CD4-positive, alpha-beta T cell (primary cell): ENCODE data around the gene LRRN3. TPM values are rescaled to one million over a fixed set of nuclear protein-coding genes. Genes with fewer than 3 reads are reported as not detected.

Experiments
- ATAC-seq: fragments of 200-7000 bp; cut with Tn5 transposase; one replicate; pipeline ENCODE4 v1.10.0; 2022; ENCODE audit warnings: mild to moderate bottlenecking; ENCODE audit not compliant: poor library complexity
- CTCF ChIA-PET: fragments of 350-600 bp; sonication (Branson Sonifier 250); formaldehyde crosslinking; loops from one replicate; lab custom pipeline; 2021; ENCODE audit warnings: antibody characterized with exemption, inconsistent platforms; lab: Charles Lee
- POLR2A ChIA-PET: fragments of 350-600 bp; sonication (Branson Sonifier 250); formaldehyde crosslinking; loops from one replicate; lab custom pipeline; 2021; ENCODE audit warnings: antibody characterized with exemption, inconsistent platforms; lab: Charles Lee
- DNase-seq, 14 experiments: peaks; one replicate each; pipeline ENCODE4 v3.0.0-alpha.2; 2013 to 2020; ENCODE audit warnings: mixed read lengths in 2 of 14
- H3K27ac ChIP-seq, 2 donors: one replicate each; pipeline versions ENCODE4 v1.5.1 to v1.7.0; 2013; ENCODE audit warnings: low read length in 2 of 2, low read depth in 1 of 2, mild to moderate bottlenecking in 1 of 2
- H3K27me3 ChIP-seq, 2 experiments: 1 replicate in 1 of 2; 2 replicates in 1 of 2; pipeline versions ENCODE4 v1.6.1 to v1.7.0; 2013; ENCODE audit warnings: low read length in 2 of 2, control low read depth in 1 of 2, mild to moderate bottlenecking in 1 of 2, moderate library complexity in 1 of 2; ENCODE audit not compliant: insufficient read depth in 2 of 2, control insufficient read depth in 1 of 2
- H3K36me3 ChIP-seq: one replicate; pipeline ENCODE4 v1.6.1; 2013; ENCODE audit warnings: low read length, control low read depth; ENCODE audit not compliant: insufficient read depth
- H3K4me1 ChIP-seq: one replicate; pipeline ENCODE4 v1.6.1; 2013; ENCODE audit warnings: low read length, control low read depth; ENCODE audit not compliant: insufficient read depth
- H3K4me3 ChIP-seq: one replicate; pipeline ENCODE4 v1.5.1; 2013; ENCODE audit warnings: mild to moderate bottlenecking, low read length, moderate library complexity
- H3K9me3 ChIP-seq, 2 experiments: 1 replicate in 1 of 2; 2 replicates in 1 of 2; pipeline versions ENCODE4 v1.6.1 to v1.7.0; 2013; ENCODE audit warnings: low read length in 2 of 2, mild to moderate bottlenecking in 2 of 2, control low read depth in 1 of 2, moderate library complexity in 1 of 2; ENCODE audit not compliant: control insufficient read depth in 1 of 2, insufficient read depth in 1 of 2
- H3K27ac Mint-ChIP-seq: one replicate; pipeline ENCODE4 v1.8.0; 2020; ENCODE audit warnings: mixed read lengths
- H3K27me3 Mint-ChIP-seq: one replicate; pipeline ENCODE4 v1.8.0; 2021; ENCODE audit warnings: mixed read lengths
- H3K36me3 Mint-ChIP-seq: one replicate; pipeline ENCODE4 v1.8.0; 2021; ENCODE audit warnings: low read depth, mixed read lengths
- H3K4me1 Mint-ChIP-seq: one replicate; pipeline ENCODE4 v1.8.0; 2021; ENCODE audit warnings: low read depth, mixed read lengths
- H3K4me3 Mint-ChIP-seq: one replicate; pipeline ENCODE4 v1.8.0; 2020; ENCODE audit warnings: mild to moderate bottlenecking, mixed read lengths
- H3K9me3 Mint-ChIP-seq: one replicate; pipeline ENCODE4 v1.8.0; 2020; ENCODE audit warnings: mixed read lengths
- CTCF ChIP-seq: fragments of 200-600 bp; IDR thresholded peaks from one replicate; pipeline ENCODE4 v1.8.0; 2022; ENCODE audit warnings: antibody characterized with exemption, mild to moderate bottlenecking
- intact Hi-C, 2 experiments: fragments of 100-400 bp; cut with DNase I in 1 of 2; cut with micrococcal nuclease in 1 of 2; formaldehyde crosslinking; loops; one replicate each; pipeline versions ENCODE4 v1.15.1 to v1.9.0; 2023 to 2025; cut with DNase I, micrococcal nuclease
- total RNA-seq, 174 experiments: library from RNA in 2 of 174; stranded (reverse) in 2 of 174; gene quantifications; one replicate each; pipeline ENCODE4 v1.2.3 and lab custom pipeline; 2021 to 2026

LRRN3 gene
- total RNA-seq, 2 experiments from 2014 or later = 3.8 to 6.0 TPM

- DNase-seq = peak in 3 of 14 experiments; percentile 44 to 72 (median 68)
- H3K36me3 Mint-ChIP-seq = peaks cover 4% of the 10 kb centered on the region
- no peak overlapping the region for H3K4me3 ChIP-seq
- no peaks in the 10 kb centered on the region for H3K27me3 ChIP-seq
- no peaks in the 10 kb centered on the region for H3K9me3 Mint-ChIP-seq
- ChIA-PET CTCF (interaction anchor here (0.7 to 1.6 kb wide), 5 partner anchors 9 to 367 kb away, joined by 3 to 7 read pairs (median 4); no protein-coding TSS in a partner anchor), POLR2A (interaction anchor here (0.7 to 0.9 kb wide), 3 partner anchors 8 to 209 kb away, joined by 3 read pairs; no protein-coding TSS in a partner anchor)
- no peak overlapping the region for H3K27ac ChIP-seq
- H3K4me1 Mint-ChIP-seq = peaks cover 68% of the 10 kb centered on the region
- peak; percentile 58 for ATAC-seq
- H3K9me3 ChIP-seq = no peaks in the 10 kb centered on the region
- H3K27ac Mint-ChIP-seq = peak overlapping the region; percentile 82
- intact Hi-C loops = loop anchor here (5.0 to 10.0 kb wide), 3 partner anchors 218 to 995 kb away; no protein-coding TSS in a partner anchor
- peak; percentile 77 for TF ChIP-seq CTCF
- no peaks in the 10 kb centered on the region for H3K36me3 ChIP-seq
- H3K27me3 Mint-ChIP-seq = no peaks in the 10 kb centered on the region
- H3K4me1 ChIP-seq = no peaks in the 10 kb centered on the region
- peak overlapping the region; percentile 92 for H3K4me3 Mint-ChIP-seq
Observed at GRCh38 chr7:111089822-111090426, 1.0 kb upstream of the LRRN3 start.

- Histone ChIP-seq H3K4me3 (peak overlapping the region; percentile 64), H3K27me3 (no peaks in the 10 kb centered on the region), H3K4me1 (no peaks in the 10 kb centered on the region), H3K27ac (peak overlapping the region; percentile 19 to 40), H3K9me3 (no peaks in the 10 kb centered on the region), H3K36me3 (no peaks in the 10 kb centered on the region)
- H3K27me3 Mint-ChIP-seq = no peaks in the 10 kb centered on the region
- TF ChIP-seq CTCF = no peak
- peaks cover 8% of the 10 kb centered on the region for H3K36me3 Mint-ChIP-seq
- intact Hi-C loops = loop anchor here (5.0 to 10.0 kb wide), 3 partner anchors 219 to 997 kb away; no protein-coding TSS in a partner anchor
- ChIA-PET CTCF (interaction anchor here (1.6 to 2.1 kb wide), 2 partner anchors 8 to 49 kb away, joined by 5 read pairs; no protein-coding TSS in a partner anchor), POLR2A (interaction anchor here (0.9 to 2.5 kb wide), 8 partner anchors 8 to 82 kb away, joined by 3 to 42 read pairs (median 4); no protein-coding TSS in a partner anchor)
- peak overlapping the region; percentile 82 for H3K27ac Mint-ChIP-seq
- no peak for DNase-seq
- peak; percentile 25 for ATAC-seq
- peaks cover 70% of the 10 kb centered on the region for H3K4me1 Mint-ChIP-seq
- peak overlapping the region; percentile 92 for H3K4me3 Mint-ChIP-seq
- no peaks in the 10 kb centered on the region for H3K9me3 Mint-ChIP-seq
Observed at GRCh38 chr7:111091593-111092358, 849 bp downstream of the LRRN3 start.

- ATAC-seq = no peak
- intact Hi-C loops = loop anchor here (5.0 to 10.0 kb wide), 3 partner anchors 220 to 998 kb away; no protein-coding TSS in a partner anchor
Observed at GRCh38 chr7:111092406-111093236, 1.7 kb downstream of the LRRN3 start.

More at GRCh38 chr7:111092406-111093236, 1.7 kb downstream of the LRRN3 start:
- ChIA-PET POLR2A (interaction anchor here (0.6 to 2.5 kb wide), 6 partner anchors 9 to 469 kb away, joined by 3 to 42 read pairs (median 4); partner anchors contain the start of gene IMMP2L), CTCF (interaction anchor here (2.1 kb wide), 1 partner anchor 9 kb away, joined by 5 read pairs; no protein-coding TSS in a partner anchor)
- H3K36me3 ChIP-seq = no peaks in the 10 kb centered on the region
- no peak for TF ChIP-seq CTCF
- H3K9me3 ChIP-seq = no peaks in the 10 kb centered on the region
- DNase-seq = no peak
- no peaks in the 10 kb centered on the region for H3K27me3 ChIP-seq
- H3K4me3 Mint-ChIP-seq = peak overlapping the region; percentile 92
- peaks cover 72% of the 10 kb centered on the region for H3K4me1 Mint-ChIP-seq
- peaks cover 8% of the 10 kb centered on the region for H3K36me3 Mint-ChIP-seq
- H3K4me3 ChIP-seq = peak overlapping the region; percentile 64
- peak overlapping the region; percentile 82 for H3K27ac Mint-ChIP-seq
- no peaks in the 10 kb centered on the region for H3K9me3 Mint-ChIP-seq
- H3K27ac ChIP-seq = peak overlapping the region; percentile 19 to 40
- H3K4me1 ChIP-seq = no peaks in the 10 kb centered on the region
- H3K27me3 Mint-ChIP-seq = no peaks in the 10 kb centered on the region
